ES-I3 (cell line): ENCODE measurements around the gene HSPB2.
A peak's percentile ranks its signal among the peaks of the same experiment; 100 is the strongest.
"Not testable (repeated sequence)": the region's sequence is repeated elsewhere in the genome, so short reads cannot be mapped to it uniquely, and the experiment has no call there.

Experiments used
- H3K36me3 ChIP-seq: 2 replicates; pipeline ENCODE4 v1.6.1; 2013; ENCODE audit warnings: mild to moderate bottlenecking, low read length, control low read depth, moderate library complexity; ENCODE audit not compliant: insufficient read depth
- H3K4me1 ChIP-seq: 2 replicates; pipeline ENCODE4 v1.6.1; 2013; ENCODE audit warnings: mild to moderate bottlenecking, control low read depth, low read length; ENCODE audit not compliant: insufficient read depth
- H3K9ac ChIP-seq: 2 replicates; pipeline ENCODE4 v1.6.1; 2013; ENCODE audit warnings: low read depth, mild to moderate bottlenecking, low read length, moderate library complexity
- H3K9me3 ChIP-seq: 2 replicates; pipeline ENCODE4 v1.6.1; 2013; ENCODE audit warnings: mild to moderate bottlenecking, low read length, moderate library complexity; ENCODE audit not compliant: control insufficient read depth, insufficient read depth

Gene HSPB2

GRCh38 chr11:111912535-111912934, at the start of gene HSPB2:
TSS of gene HSPB2 (plus strand) at chr11:111912734. CDS start at chr11:111912830, 96 bp downstream.
- Histone ChIP-seq H3K4me1 (peaks cover 24% of the 10 kb centered on the region; the same call in 1 of the 2 replicates), H3K36me3 (no peaks in the 10 kb centered on the region), H3K9me3 (no peaks in the 10 kb centered on the region), H3K9ac (peak within 1 kb of the TSS; percentile 41)

- H3K9ac ChIP-seq: no peak overlapping the region
- peaks cover 6% of the 10 kb centered on the region; the same call in 1 of the 2 replicates for H3K4me1 ChIP-seq
- H3K36me3 ChIP-seq: no peaks in the 10 kb centered on the region; the same call in 1 of the 2 replicates
- no peaks in the 10 kb centered on the region for H3K9me3 ChIP-seq
These were observed 42.4 kb upstream of the HSPB2 start for GRCh38 chr11:111870113-111870512.

- Histone ChIP-seq H3K36me3 (no peaks in the 10 kb centered on the region; the same call in 1 of the 2 replicates), H3K9me3 (no peaks in the 10 kb centered on the region), H3K9ac (peak overlapping the region; percentile 64; the same call in 1 of the 2 replicates), H3K4me1 (peaks cover 6% of the 10 kb centered on the region; the same call in 1 of the 2 replicates)
These were observed 42.0 kb upstream of the HSPB2 start for GRCh38 chr11:111870522-111870885.

GRCh38 chr11:111870886-111871692, 41.4 kb upstream of the HSPB2 start, which contains the start of gene ALG9:
TSS of gene ALG9 (minus strand) at chr11:111871581. CDS start at chr11:111871482, 99 bp downstream.
- peak within 1 kb of the TSS; percentile 64 for H3K9ac ChIP-seq
- H3K9me3 ChIP-seq: no peaks in the 10 kb centered on the region
- H3K36me3 ChIP-seq: no peaks in the 10 kb centered on the region; the same call in 1 of the 2 replicates
- H3K4me1 ChIP-seq: peaks cover 6% of the 10 kb centered on the region; the same call in 1 of the 2 replicates

GRCh38 chr11:111871693-111872161, 40.8 kb upstream of the HSPB2 start:
- H3K36me3 ChIP-seq: no peaks in the 10 kb centered on the region; the same call in 1 of the 2 replicates
- H3K9me3 ChIP-seq: no peaks in the 10 kb centered on the region
- peaks cover 6% of the 10 kb centered on the region; the same call in 1 of the 2 replicates for H3K4me1 ChIP-seq
- peak overlapping the region; percentile 64 for H3K9ac ChIP-seq

- H3K4me1 ChIP-seq: no peaks in the 10 kb centered on the region
- no peaks in the 10 kb centered on the region for H3K9me3 ChIP-seq
- no peaks in the 10 kb centered on the region for H3K36me3 ChIP-seq
- peak overlapping the region; percentile 74 for H3K9ac ChIP-seq
These were observed 34.1 kb upstream of the HSPB2 start for GRCh38 chr11:111878385-111878848.

GRCh38 chr11:111878849-111879636, 33.5 kb upstream of the HSPB2 start, which contains the start of the genes CFAP68 and FDXACB1:
TSS of gene CFAP68 (plus strand) at chr11:111879541. CDS start at chr11:111879561, 20 bp downstream.
TSS of gene FDXACB1 (minus strand) at chr11:111879165. CDS start at chr11:111879132, 33 bp downstream.
- H3K4me1 ChIP-seq: no peaks in the 10 kb centered on the region
- no peaks in the 10 kb centered on the region for H3K36me3 ChIP-seq
- peak within 1 kb of the TSS; percentile 74 for H3K9ac ChIP-seq
- no peaks in the 10 kb centered on the region for H3K9me3 ChIP-seq

- H3K9ac ChIP-seq: peak overlapping the region; percentile 74
- H3K4me1 ChIP-seq: no peaks in the 10 kb centered on the region
- H3K9me3 ChIP-seq: no peaks in the 10 kb centered on the region
- H3K36me3 ChIP-seq: no peaks in the 10 kb centered on the region
These were observed 32.9 kb upstream of the HSPB2 start for GRCh38 chr11:111879637-111879960.

- Histone ChIP-seq H3K36me3 (no peaks in the 10 kb centered on the region), H3K9me3 (no peaks in the 10 kb centered on the region), H3K4me1 (no peaks in the 10 kb centered on the region), H3K9ac (no peak overlapping the region)
These were observed 30.3 kb upstream of the HSPB2 start for GRCh38 chr11:111882202-111882601.

GRCh38 chr11:111885053-111885452, 27.5 kb upstream of the HSPB2 start:
- H3K36me3 ChIP-seq, H3K9ac ChIP-seq, H3K4me1 ChIP-seq, H3K9me3 ChIP-seq: not testable (repeated sequence)

GRCh38 chr11:111886032-111886431, 26.5 kb upstream of the HSPB2 start:
- H3K9me3 ChIP-seq: no peaks in the 10 kb centered on the region
- no peaks in the 10 kb centered on the region for H3K4me1 ChIP-seq
- no peaks in the 10 kb centered on the region for H3K36me3 ChIP-seq
- no peak overlapping the region for H3K9ac ChIP-seq

GRCh38 chr11:111886844-111887243, 25.7 kb upstream of the HSPB2 start:
- Histone ChIP-seq H3K9ac (no peak overlapping the region), H3K9me3 (no peaks in the 10 kb centered on the region), H3K36me3 (no peaks in the 10 kb centered on the region), H3K4me1 (no peaks in the 10 kb centered on the region)

GRCh38 chr11:111905411-111905810, 7.1 kb upstream of the HSPB2 start:
- Histone ChIP-seq H3K9me3 (no peaks in the 10 kb centered on the region), H3K4me1 (no peaks in the 10 kb centered on the region), H3K9ac (no peak overlapping the region), H3K36me3 (no peaks in the 10 kb centered on the region)

- H3K9me3 ChIP-seq: no peaks in the 10 kb centered on the region
- H3K9ac ChIP-seq: no peak overlapping the region
- H3K36me3 ChIP-seq: no peaks in the 10 kb centered on the region
- peaks cover 4% of the 10 kb centered on the region; the same call in 1 of the 2 replicates for H3K4me1 ChIP-seq
These were observed 5.9 kb upstream of the HSPB2 start for GRCh38 chr11:111906680-111907079.
